ENCODE results near the gene UBE2I.
"Not testable (repeated sequence)": the region's sequence is repeated elsewhere in the genome, so short reads cannot be mapped to it uniquely, and the experiment has no call there.

Gene UBE2I

GRCh38 chr16:1277617-1278282, 31.7 kb upstream of the UBE2I start:
- FAIRE-seq = no peak

GRCh38 chr16:1278477-1278876, 31.0 kb upstream of the UBE2I start:
- no peak for FAIRE-seq

- FAIRE-seq = no peak
These were observed 30.1 kb upstream of the UBE2I start for GRCh38 chr16:1279081-1279944.

GRCh38 chr16:1279945-1280589, 29.4 kb upstream of the UBE2I start:
- no peak for FAIRE-seq

- FAIRE-seq = no peak
These were observed 28.7 kb upstream of the UBE2I start for GRCh38 chr16:1280783-1281182.

GRCh38 chr16:1281517-1281916, 27.9 kb upstream of the UBE2I start:
- no peak for FAIRE-seq

- no peak for FAIRE-seq
These were observed 27.0 kb upstream of the UBE2I start for GRCh38 chr16:1282324-1282973.

GRCh38 chr16:1283296-1283695, 26.1 kb upstream of the UBE2I start:
- FAIRE-seq = no peak

GRCh38 chr16:1283996-1284616, 25.3 kb upstream of the UBE2I start:
- no peak for FAIRE-seq

GRCh38 chr16:1285669-1286512, 23.5 kb upstream of the UBE2I start:
- FAIRE-seq = no peak

GRCh38 chr16:1286513-1287094, 22.8 kb upstream of the UBE2I start:
- FAIRE-seq = no peak

- no peak for FAIRE-seq
These were observed 21.3 kb upstream of the UBE2I start for GRCh38 chr16:1287982-1288670.

GRCh38 chr16:1288813-1289476, 20.5 kb upstream of the UBE2I start:
- FAIRE-seq = no peak

- FAIRE-seq = no peak
These were observed 20.0 kb upstream of the UBE2I start for GRCh38 chr16:1289477-1289866.

- no peak for FAIRE-seq
These were observed 19.4 kb upstream of the UBE2I start for GRCh38 chr16:1290063-1290501.

- FAIRE-seq = no peak
These were observed 18.4 kb upstream of the UBE2I start for GRCh38 chr16:1290860-1291575.

GRCh38 chr16:1291576-1291974, 17.9 kb upstream of the UBE2I start:
- FAIRE-seq = no peak

GRCh38 chr16:1292208-1292607, 17.2 kb upstream of the UBE2I start:
- not testable (repeated sequence) for FAIRE-seq

GRCh38 chr16:1292808-1293207, 16.6 kb upstream of the UBE2I start:
- not testable (repeated sequence) for FAIRE-seq
